RWPE2 (cell line): ENCODE data around the gene HIPK2.
A peak's percentile ranks its signal among the peaks of the same experiment; 100 is the strongest.

Source experiments
- ATAC-seq: fragments of 200-7000 bp; cut with Tn5 transposase; 3 replicates; pipeline ENCODE4 v1.9.1; 2021; ENCODE audit warnings: low read depth
- DNase-seq: peaks from one replicate; pipeline ENCODE4 v3.0.0-alpha.2; 2020; ENCODE audit warnings: low spot score
- H3K27ac ChIP-seq: fragments of 450-650 bp; 2 replicates; pipeline ENCODE4 v1.5.1; 2017; ENCODE audit warnings: mild to moderate bottlenecking; ENCODE audit not compliant: poor library complexity, severe bottlenecking
- H3K27me3 ChIP-seq: fragments of 250-450 bp; sonication (Bioruptor Pico); 2 replicates; pipeline ENCODE4 v1.5.1; 2021; ENCODE audit warnings: mild to moderate bottlenecking, moderate library complexity; ENCODE audit not compliant: insufficient read depth, poor library complexity, severe bottlenecking
- H3K36me3 ChIP-seq: fragments of 250-450 bp; sonication (Bioruptor Pico); 2 replicates; pipeline ENCODE4 v1.5.1; 2020; ENCODE audit warnings: low read depth, mild to moderate bottlenecking, moderate library complexity
- H3K4me1 ChIP-seq: fragments of 250-450 bp; sonication (Bioruptor Pico); 2 replicates; pipeline ENCODE4 v1.5.1; 2021; ENCODE audit warnings: mild to moderate bottlenecking, moderate library complexity; ENCODE audit not compliant: insufficient read depth, poor library complexity, severe bottlenecking
- H3K4me3 ChIP-seq: fragments of 250-450 bp; sonication (Bioruptor Pico); 2 replicates; pipeline ENCODE4 v1.5.1; 2021; ENCODE audit warnings: mild to moderate bottlenecking, moderate library complexity; ENCODE audit not compliant: severe bottlenecking
- H3K9me3 ChIP-seq: fragments of 250-450 bp; sonication (Bioruptor Pico); 2 replicates; pipeline ENCODE4 v1.5.1; 2021; ENCODE audit warnings: mild to moderate bottlenecking, moderate library complexity; ENCODE audit not compliant: severe bottlenecking
- CTCF ChIP-seq: fragments of 450-650 bp; IDR thresholded peaks from one replicate; pipeline ENCODE4 v1.5.1; 2017; ENCODE audit warnings: mild to moderate bottlenecking, moderate library complexity; ENCODE audit not compliant: poor library complexity, severe bottlenecking

The HIPK2 gene

DNA sequence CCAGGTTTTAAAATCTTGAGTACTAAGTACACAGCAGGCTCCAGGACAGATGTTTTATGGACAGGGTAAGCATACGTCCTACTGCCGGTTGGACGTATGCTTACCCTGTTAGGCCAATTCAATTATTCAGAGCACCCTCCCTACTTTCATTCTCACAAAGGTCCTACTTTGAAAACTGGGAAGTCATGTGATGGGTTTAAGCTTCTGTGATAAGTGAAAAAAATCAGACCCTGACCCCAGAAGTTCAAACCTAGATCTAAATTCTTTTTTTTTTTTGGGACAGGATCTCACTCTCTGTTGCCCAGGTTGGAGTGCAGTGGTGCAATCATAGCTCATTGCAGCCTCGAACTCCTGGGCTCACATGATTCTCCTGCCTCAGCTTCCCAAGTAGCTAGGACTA, 55.2 kb downstream of the HIPK2 start:
- peaks cover 62% of the 10 kb centered on the region for H3K4me1 ChIP-seq

DNA sequence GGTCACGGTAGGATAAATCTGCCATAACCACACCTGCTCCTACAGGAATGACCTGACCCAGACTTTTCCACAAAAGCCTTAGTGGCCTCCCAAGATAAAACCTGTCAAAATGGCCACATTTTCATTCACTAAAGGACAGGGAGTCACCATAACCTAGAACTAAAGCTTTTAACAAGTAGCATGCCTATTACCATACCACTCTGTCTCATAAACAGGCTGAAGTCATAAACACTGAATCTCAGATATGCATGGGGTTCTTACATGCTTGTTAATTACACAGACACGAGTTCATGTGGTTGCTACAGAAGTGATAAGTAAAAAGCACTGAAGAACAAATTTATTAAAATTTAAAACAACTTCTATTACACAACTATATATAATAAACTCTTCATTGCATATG, 56.0 kb downstream of the HIPK2 start:
- H3K27ac ChIP-seq, result peak overlapping the region; percentile 29

More for the DNA sequence above, 55.2 kb downstream of the HIPK2 start:
- Histone ChIP-seq H3K4me3 (no peak overlapping the region), H3K27me3 (no peaks in the 10 kb centered on the region), H3K36me3 (no peaks in the 10 kb centered on the region), H3K9me3 (no peaks in the 10 kb centered on the region), H3K27ac (peak overlapping the region; percentile 89)
- ATAC-seq (no peak), DNase-seq (no peak)
- no peak for TF ChIP-seq CTCF

GRCh38 chr7:139721417-139721816, 56.4 kb downstream of the HIPK2 start:
- ATAC-seq, result no peak
- DNase-seq, result no peak
- Histone ChIP-seq H3K9me3 (no peaks in the 10 kb centered on the region), H3K27me3 (no peaks in the 10 kb centered on the region), H3K36me3 (peaks cover 7% of the 10 kb centered on the region; the same call in 1 of the 2 replicates), H3K4me1 (peaks cover 50% of the 10 kb centered on the region), H3K27ac (peak overlapping the region; percentile 29), H3K4me3 (no peak overlapping the region)
- TF ChIP-seq CTCF, result no peak

More for the DNA sequence above, 56.0 kb downstream of the HIPK2 start:
- Histone ChIP-seq H3K9me3 (no peaks in the 10 kb centered on the region), H3K27me3 (no peaks in the 10 kb centered on the region), H3K4me1 (peaks cover 54% of the 10 kb centered on the region), H3K36me3 (peaks cover 4% of the 10 kb centered on the region; the same call in 1 of the 2 replicates), H3K4me3 (no peak overlapping the region)
- no peak for ATAC-seq
- no peak for TF ChIP-seq CTCF
- no peak for DNase-seq

DNA sequence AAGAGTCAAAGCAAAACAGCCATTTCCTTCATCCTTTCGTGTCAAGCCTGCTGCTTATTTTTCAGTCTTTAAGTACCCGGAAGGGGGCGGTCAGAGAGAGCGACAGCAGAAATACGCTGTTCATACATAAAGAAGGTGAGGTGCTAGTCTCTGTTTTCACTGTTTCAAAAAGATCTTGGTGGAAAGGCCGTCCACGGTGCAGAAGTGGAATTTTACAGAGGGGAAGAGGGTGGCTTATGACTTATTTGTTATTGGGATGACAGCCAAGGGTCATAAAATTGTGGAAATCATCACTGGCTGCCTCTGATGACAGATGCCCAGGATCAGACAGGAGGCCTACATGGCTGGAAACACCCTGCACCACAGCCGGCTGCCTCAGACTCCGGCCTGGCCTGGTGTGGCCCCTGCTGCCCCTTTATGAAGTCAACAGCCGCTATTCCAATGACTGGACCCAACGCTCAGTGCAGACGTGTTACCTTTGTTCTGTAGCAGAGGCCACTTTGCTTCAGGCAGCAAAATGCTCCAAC, 57.0 kb downstream of the HIPK2 start:
- no peak for TF ChIP-seq CTCF
- peak; percentile 63 for ATAC-seq

DNA sequence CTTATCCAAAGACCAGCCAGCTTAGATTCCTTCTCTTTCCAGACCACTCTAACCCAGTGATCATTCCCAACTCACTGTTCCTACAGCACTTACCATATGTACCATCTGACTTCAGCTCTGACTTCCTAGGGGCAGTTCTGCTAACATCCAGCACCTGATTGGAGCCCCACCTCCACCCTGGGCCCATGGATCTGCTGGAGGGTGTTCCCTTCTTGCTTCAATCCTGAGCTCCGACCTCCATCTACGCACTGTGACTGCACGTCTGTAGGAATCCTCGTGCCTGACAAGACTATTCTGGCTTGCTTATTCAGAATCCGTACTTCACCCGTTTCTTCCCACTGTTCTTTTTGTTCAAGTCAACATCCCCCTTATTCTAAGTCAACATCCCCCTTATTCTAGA, 57.6 kb downstream of the HIPK2 start:
- Histone ChIP-seq H3K4me3 (no peak overlapping the region), H3K4me1 (peaks cover 39% of the 10 kb centered on the region), H3K27ac (peak overlapping the region; percentile 29), H3K36me3 (peaks cover 18% of the 10 kb centered on the region), H3K27me3 (no peaks in the 10 kb centered on the region), H3K9me3 (no peaks in the 10 kb centered on the region)
- DNase-seq (no peak), ATAC-seq (no peak)
- TF ChIP-seq CTCF, result no peak

More for the DNA sequence above, 57.0 kb downstream of the HIPK2 start:
- Histone ChIP-seq H3K9me3 (no peaks in the 10 kb centered on the region), H3K27me3 (no peaks in the 10 kb centered on the region), H3K27ac (peak overlapping the region; percentile 29), H3K4me1 (peaks cover 44% of the 10 kb centered on the region), H3K4me3 (no peak overlapping the region), H3K36me3 (peaks cover 12% of the 10 kb centered on the region)
- DNase-seq, result no peak
